Testis (tissue), 3 donors: ENCODE results near the gene SMIM36. TPM values are rescaled to one million over a fixed set of nuclear protein-coding genes. Genes with fewer than 3 reads are reported as not detected.

ENCODE experiments used
- DNase-seq: peaks from one replicate; pipeline ENCODE4 v3.0.0-alpha.2; 2019
- H3K27ac ChIP-seq, 2 donors: fragments of 200-600 bp; sonication (generic); one replicate each; pipeline ENCODE4 v1.5.1; 2019
- H3K27me3 ChIP-seq: fragments of 200-600 bp; sonication (generic); one replicate; pipeline ENCODE4 v1.5.1; 2019
- H3K36me3 ChIP-seq: fragments of 200-600 bp; sonication (generic); one replicate; pipeline ENCODE4 v1.5.1; 2017; ENCODE audit warnings: low read depth; ENCODE audit errors: missing control alignments
- H3K4me1 ChIP-seq: fragments of 200-600 bp; sonication (generic); one replicate; pipeline ENCODE4 v1.5.1; 2019
- H3K4me3 ChIP-seq, 2 donors: fragments of 200-600 bp; sonication (generic); one replicate each; pipeline ENCODE4 v1.5.1; 2017 to 2019
- H3K9me3 ChIP-seq: fragments of 200-600 bp; sonication (generic); one replicate; pipeline ENCODE4 v1.5.1; 2017
- POLR2A ChIP-seq: fragments of 450-650 bp; IDR thresholded peaks from one replicate; pipeline ENCODE4 v1.6.1; 2017; ENCODE audit warnings: antibody characterized with exemption, mild to moderate bottlenecking, moderate library complexity
- WGBS, 2 donors: methylation state at CpG; one replicate each; pipeline ENCODE4 v1.1.5; 2018; 5-methylcytosine and 5-hydroxymethylcytosine counted together
- intact Hi-C: fragments of 100-400 bp; cut with DNase I; formaldehyde crosslinking; loops from one replicate; pipeline ENCODE4 v1.15.1; 2023; ENCODE audit warnings: low total_unique reads
- polyA plus RNA-seq: library from polyadenylated mRNA; stranded (reverse); fragments of 350-450 nt; fragmentation: Illumina TruSeq; extraction: RNeasy Lipid Tissue Mini Kit (QIAGEN cat#74804); gene quantifications from one replicate; pipeline ENCODE4 v1.2.3, GENCODE V29; 2014; ENCODE audit warnings: low read depth, low replicate concordance; ENCODE audit not compliant: insufficient read depth
- total RNA-seq, 2 donors: library from RNA; depleted of rRNA; stranded (reverse); fragments of >200 nt; gene quantifications; one replicate each; pipeline ENCODE4 v1.2.3, GENCODE V29; 2016
- TF ChIP-seq, protein P1 (sequence below), 3 experiments: fragments of 450-650 bp in 2 of 3; fragments of 200-600 bp in 1 of 3; sonication (generic) in 1 of 3; IDR thresholded peaks; one replicate each; pipeline ENCODE4 v1.5.1; 2016 to 2019; ENCODE audit warnings: antibody characterized with exemption in 3 of 3, mild to moderate bottlenecking in 2 of 3, moderate library complexity in 1 of 3

Gene SMIM36
- total and polyA plus RNA-seq, 3 donors from 2014 or later, result 0.55 to 26.0 (median 9.5) TPM

- DNase-seq, result no peak
- Histone ChIP-seq H3K4me1 (no peaks in the 10 kb centered on the region), H3K4me3 (no peak overlapping the region), H3K27ac (no peak overlapping the region), H3K36me3 (no peaks in the 10 kb centered on the region), H3K27me3 (no peaks in the 10 kb centered on the region), H3K9me3 (no peaks in the 10 kb centered on the region)
- 78 to 82% methylated on average over 3 of the region's 3 CpGs for WGBS, 2 donors
- intact Hi-C loops, result no loop called here
- no peak for TF ChIP-seq POLR2A
- TF ChIP-seq, protein P1, sequence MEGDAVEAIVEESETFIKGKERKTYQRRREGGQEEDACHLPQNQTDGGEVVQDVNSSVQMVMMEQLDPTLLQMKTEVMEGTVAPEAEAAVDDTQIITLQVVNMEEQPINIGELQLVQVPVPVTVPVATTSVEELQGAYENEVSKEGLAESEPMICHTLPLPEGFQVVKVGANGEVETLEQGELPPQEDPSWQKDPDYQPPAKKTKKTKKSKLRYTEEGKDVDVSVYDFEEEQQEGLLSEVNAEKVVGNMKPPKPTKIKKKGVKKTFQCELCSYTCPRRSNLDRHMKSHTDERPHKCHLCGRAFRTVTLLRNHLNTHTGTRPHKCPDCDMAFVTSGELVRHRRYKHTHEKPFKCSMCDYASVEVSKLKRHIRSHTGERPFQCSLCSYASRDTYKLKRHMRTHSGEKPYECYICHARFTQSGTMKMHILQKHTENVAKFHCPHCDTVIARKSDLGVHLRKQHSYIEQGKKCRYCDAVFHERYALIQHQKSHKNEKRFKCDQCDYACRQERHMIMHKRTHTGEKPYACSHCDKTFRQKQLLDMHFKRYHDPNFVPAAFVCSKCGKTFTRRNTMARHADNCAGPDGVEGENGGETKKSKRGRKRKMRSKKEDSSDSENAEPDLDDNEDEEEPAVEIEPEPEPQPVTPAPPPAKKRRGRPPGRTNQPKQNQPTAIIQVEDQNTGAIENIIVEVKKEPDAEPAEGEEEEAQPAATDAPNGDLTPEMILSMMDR (IDR thresholded peaks at IDR 0.05), result no peak
These were observed 16.0 kb downstream of the SMIM36 start for GRCh38 chr17:55495239-55495638.

DNA sequence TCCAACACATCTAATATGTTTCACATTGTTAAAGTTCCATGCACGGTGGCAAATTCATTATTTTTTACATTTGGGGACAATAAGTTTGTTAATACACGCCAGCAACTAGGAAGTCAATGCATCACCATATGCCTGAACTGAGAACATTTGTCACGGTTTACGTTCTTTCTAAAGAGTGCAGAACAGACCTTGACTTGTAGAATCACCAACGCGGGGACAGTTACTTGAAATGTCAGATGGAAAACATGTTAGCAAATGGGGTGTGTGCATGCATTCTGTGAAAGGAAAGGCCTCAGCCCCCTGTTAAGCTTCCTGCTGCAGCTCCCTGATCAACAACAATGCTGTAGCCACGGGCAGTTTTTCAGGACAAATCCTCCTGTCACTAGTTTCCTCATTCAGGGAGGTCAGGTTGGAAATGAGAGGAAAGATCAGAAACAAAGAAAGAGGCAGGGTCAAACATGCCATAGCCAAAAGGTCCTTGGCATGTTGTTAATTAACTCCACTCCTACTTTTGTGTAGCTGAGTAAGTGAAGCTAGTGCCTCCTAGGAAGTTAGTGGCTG is 18.4 kb downstream of the SMIM36 start:
- Histone ChIP-seq H3K4me1 (no peaks in the 10 kb centered on the region), H3K4me3 (no peak overlapping the region), H3K27ac (no peak overlapping the region), H3K36me3 (no peaks in the 10 kb centered on the region), H3K27me3 (no peaks in the 10 kb centered on the region), H3K9me3 (no peaks in the 10 kb centered on the region)
- intact Hi-C loops, result no loop called here
- DNase-seq, result no peak
- TF ChIP-seq, protein P1 (IDR thresholded peaks at IDR 0.05), result no peak
- no peak for TF ChIP-seq POLR2A
- WGBS, 2 donors, result 76 to 84% methylated on average over 7 of the region's 7 CpGs

DNA sequence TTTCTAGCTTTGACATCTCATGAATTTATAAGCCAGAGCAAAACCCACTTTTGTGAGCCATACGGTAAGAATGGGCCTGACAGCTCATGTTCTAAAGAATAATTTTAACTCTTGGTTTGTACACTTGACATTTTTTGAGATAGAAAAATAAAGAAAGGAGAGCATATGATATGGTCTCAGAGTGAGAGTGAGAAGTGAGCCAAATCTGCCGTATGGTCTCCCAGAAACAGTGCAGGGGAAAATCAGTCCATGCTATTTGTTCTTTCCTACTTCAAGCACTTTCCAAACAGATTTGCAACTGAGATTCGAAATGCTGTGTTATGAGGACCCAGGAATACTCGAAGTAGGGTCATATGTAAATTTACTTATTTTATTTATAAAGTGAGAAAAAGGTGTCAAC is 20.9 kb downstream of the SMIM36 start:
- Histone ChIP-seq H3K4me1 (no peaks in the 10 kb centered on the region), H3K36me3 (no peaks in the 10 kb centered on the region), H3K9me3 (no peaks in the 10 kb centered on the region), H3K27me3 (no peaks in the 10 kb centered on the region), H3K4me3 (no peak overlapping the region), H3K27ac (no peak overlapping the region)
- intact Hi-C loops, result no loop called here
- no peak for DNase-seq
- TF ChIP-seq POLR2A, result no peak
- TF ChIP-seq, protein P1 (IDR thresholded peaks at IDR 0.05), result no peak
- WGBS, 2 donors, result 76 to 88% methylated on average over 4 of the region's 4 CpGs

GRCh38 chr17:55487695-55488432 is 23.4 kb downstream of the SMIM36 start:
- DNase-seq, result no peak
- Histone ChIP-seq H3K4me1 (no peaks in the 10 kb centered on the region), H3K9me3 (no peaks in the 10 kb centered on the region), H3K36me3 (no peaks in the 10 kb centered on the region), H3K27ac (no peak overlapping the region), H3K4me3 (no peak overlapping the region), H3K27me3 (no peaks in the 10 kb centered on the region)
- no peak for TF ChIP-seq POLR2A
- TF ChIP-seq, protein P1 (IDR thresholded peaks at IDR 0.05), result no peak
- intact Hi-C loops, result no loop called here
- 69 to 71% methylated on average over 7 of the region's 7 CpGs for WGBS, 2 donors

GRCh38 chr17:55484575-55484974 is 26.7 kb downstream of the SMIM36 start:
- no peak for DNase-seq
- WGBS, 2 donors, result 98 to 100% methylated on average over 2 of the region's 2 CpGs
- TF ChIP-seq POLR2A, result no peak
- TF ChIP-seq, protein P1 (IDR thresholded peaks at IDR 0.05), result no peak
- H3K36me3 ChIP-seq, result no peaks in the 10 kb centered on the region
- H3K4me3 ChIP-seq, result no peak overlapping the region
- H3K9me3 ChIP-seq, result no peaks in the 10 kb centered on the region
- intact Hi-C loops, result no loop called here
- no peak overlapping the region for H3K27ac ChIP-seq
- no peaks in the 10 kb centered on the region for H3K4me1 ChIP-seq
- no peaks in the 10 kb centered on the region for H3K27me3 ChIP-seq
